ENCODE measurements around the gene SEMA6B. TPM values are rescaled to one million over a fixed set of nuclear protein-coding genes. Genes with fewer than 3 reads are reported as not detected.
"Not testable (repeated sequence)": the region's sequence is repeated elsewhere in the genome, so short reads cannot be mapped to it uniquely, and the experiment has no call there.

The SEMA6B gene
- total and polyA plus RNA-seq, 7 experiments from 2014 or later, result 0.22 to 2.4 (median 2.1) TPM; not detected in 2

- Mint-ChIP-seq H3K9me3 (peaks cover 0 to 6% (median 0%) of the 10 kb centered on the region in 11 donors), H3K27ac (no peak overlapping the region), H3K36me3 (peaks cover 0 to 4% (median 0%) of the 10 kb centered on the region in 5 donors), H3K4me1 (peaks cover 0 to 10% (median 6%) of the 10 kb centered on the region in 7 donors), H3K4me3 (no peak overlapping the region), H3K27me3 (peaks cover 0 to 19% (median 4%) of the 10 kb centered on the region in 5 donors)
- ATAC-seq, result no peak
- H3K36me3 ChIP-seq (ENCODE audit: control insufficient read depth in 2 of 3, insufficient read depth in 3 of 3, low read length in 3 of 3), result no peaks in the 10 kb centered on the region
- no peak for DNase-seq
- H3K4me1 ChIP-seq (ENCODE audit: control insufficient read depth in 2 of 2, insufficient read depth in 2 of 2, low read length in 2 of 2), result no peaks in the 10 kb centered on the region
- no peak overlapping the region for H3K27ac ChIP-seq (ENCODE audit: low read depth, low read length)
- peaks cover 0 to 4% (median 0%) of the 10 kb centered on the region in 3 experiments for H3K9me3 ChIP-seq (ENCODE audit: control insufficient read depth in 2 of 3, low read length in 3 of 3)
- POLR2A ChIA-PET, result no interaction called here
- intact Hi-C loops (cut with micrococcal nuclease), result no loop called here
- H3K27me3 ChIP-seq (ENCODE audit: control insufficient read depth in 2 of 2, insufficient read depth in 2 of 2, low read length in 2 of 2), result no peaks in the 10 kb centered on the region
- H3K4me3 ChIP-seq (ENCODE audit: low read length), result no peak overlapping the region
- CTCF ChIA-PET, result no interaction called here
These were observed 16.3 kb downstream of the SEMA6B start for GRCh38 chr19:4542896-4543841.

GRCh38 chr19:4541806-4542145 is 17.7 kb downstream of the SEMA6B start:
- Mint-ChIP-seq H3K27me3 (peaks cover 0 to 24% (median 7%) of the 10 kb centered on the region in 5 donors), H3K4me1 (peaks cover 0 to 10% (median 6%) of the 10 kb centered on the region in 7 donors)
- H3K36me3 Mint-ChIP-seq; H3K27me3 ChIP-seq (ENCODE audit: control insufficient read depth in 2 of 2, insufficient read depth in 2 of 2, low read length in 2 of 2); H3K27ac Mint-ChIP-seq; H3K4me3 ChIP-seq (ENCODE audit: low read length); intact Hi-C loops (cut with micrococcal nuclease); POLR2A ChIA-PET; ATAC-seq; H3K9me3 Mint-ChIP-seq; H3K9me3 ChIP-seq (ENCODE audit: control insufficient read depth in 2 of 3, low read length in 3 of 3); H3K4me1 ChIP-seq (ENCODE audit: control insufficient read depth in 2 of 2, insufficient read depth in 2 of 2, low read length in 2 of 2); DNase-seq; H3K4me3 Mint-ChIP-seq; H3K27ac ChIP-seq (ENCODE audit: low read depth, low read length); H3K36me3 ChIP-seq (ENCODE audit: control insufficient read depth in 2 of 3, insufficient read depth in 3 of 3, low read length in 3 of 3): not testable (repeated sequence)
- CTCF ChIA-PET, result interaction anchor here (0.6 to 0.7 kb wide), 3 partner anchors 99 to 971 kb away, joined by 4 to 6 read pairs (median 5); no protein-coding TSS in a partner anchor

GRCh38 chr19:4541114-4541805 is 18.2 kb downstream of the SEMA6B start:
- H3K36me3 ChIP-seq (ENCODE audit: control insufficient read depth in 2 of 3, insufficient read depth in 3 of 3, low read length in 3 of 3), result no peaks in the 10 kb centered on the region
- DNase-seq (no peak), ATAC-seq (peak; percentile 49)
- intact Hi-C loops (cut with micrococcal nuclease), result no loop called here
- ChIA-PET CTCF (interaction anchor here (0.6 to 0.8 kb wide), 4 partner anchors 16 to 105 kb away, joined by 4 to 7 read pairs (median 6); no protein-coding TSS in a partner anchor), POLR2A (no interaction called here)
- Mint-ChIP-seq H3K36me3 (peaks cover 0 to 4% (median 0%) of the 10 kb centered on the region in 5 donors), H3K27ac (peak overlapping the region in 1 of 9 donors; percentile 71), H3K9me3 (peaks cover 0 to 6% (median 0%) of the 10 kb centered on the region in 11 donors), H3K27me3 (peaks cover 0 to 24% (median 7%) of the 10 kb centered on the region in 5 donors), H3K4me1 (peaks cover 0 to 10% (median 6%) of the 10 kb centered on the region in 7 donors), H3K4me3 (no peak overlapping the region)
- no peaks in the 10 kb centered on the region for H3K4me1 ChIP-seq (ENCODE audit: control insufficient read depth in 2 of 2, insufficient read depth in 2 of 2, low read length in 2 of 2)
- H3K27ac ChIP-seq (ENCODE audit: low read depth, low read length), result no peak overlapping the region
- H3K4me3 ChIP-seq (ENCODE audit: low read length), result no peak overlapping the region
- peaks cover 0 to 4% of the 10 kb centered on the region in 2 donors for H3K27me3 ChIP-seq (ENCODE audit: control insufficient read depth in 2 of 2, insufficient read depth in 2 of 2, low read length in 2 of 2)
- H3K9me3 ChIP-seq (ENCODE audit: control insufficient read depth in 2 of 3, low read length in 3 of 3), result peaks cover 0 to 4% (median 0%) of the 10 kb centered on the region in 3 experiments

- peaks cover 0 to 4% (median 0%) of the 10 kb centered on the region in 3 experiments for H3K9me3 ChIP-seq (ENCODE audit: control insufficient read depth in 2 of 3, low read length in 3 of 3)
- H3K36me3 ChIP-seq (ENCODE audit: control insufficient read depth in 2 of 3, insufficient read depth in 3 of 3, low read length in 3 of 3), result no peaks in the 10 kb centered on the region
- no peak within 1 kb of the TSS for H3K4me3 ChIP-seq (ENCODE audit: low read length)
- peak within 1 kb of the TSS in 2 of 9 donors; percentile 71 to 75 for H3K27ac Mint-ChIP-seq
- peaks cover 0 to 4% of the 10 kb centered on the region in 2 donors for H3K27me3 ChIP-seq (ENCODE audit: control insufficient read depth in 2 of 2, insufficient read depth in 2 of 2, low read length in 2 of 2)
- ChIA-PET POLR2A (no interaction called here), CTCF (interaction anchor here (0.8 kb wide), 1 partner anchor 15 kb away, joined by 7 read pairs; no protein-coding TSS in a partner anchor)
- peak; percentile 79 for ATAC-seq
- intact Hi-C loops (cut with micrococcal nuclease), result no loop called here
- H3K36me3 Mint-ChIP-seq, result peaks cover 0 to 4% (median 0%) of the 10 kb centered on the region in 5 donors
- peak within 1 kb of the TSS in 3 of 10 donors; percentile 35 to 47 (median 44) for H3K4me3 Mint-ChIP-seq
- DNase-seq, result no peak
- no peak within 1 kb of the TSS for H3K27ac ChIP-seq (ENCODE audit: low read depth, low read length)
- peaks cover 0 to 6% (median 0%) of the 10 kb centered on the region in 11 donors for H3K9me3 Mint-ChIP-seq
- peaks cover 0 to 16% (median 10%) of the 10 kb centered on the region in 7 donors for H3K4me1 Mint-ChIP-seq
- H3K4me1 ChIP-seq (ENCODE audit: control insufficient read depth in 2 of 2, insufficient read depth in 2 of 2, low read length in 2 of 2), result no peaks in the 10 kb centered on the region
- peaks cover 7 to 32% (median 10%) of the 10 kb centered on the region in 5 donors for H3K27me3 Mint-ChIP-seq
These were observed 19.5 kb downstream of the SEMA6B start, which contains the start of gene LRG1 for GRCh38 chr19:4539693-4540581. Gene LRG1, minus strand, starts transcription at chr19:4540036. Its CDS starts 23 bp downstream, at chr19:4540013.

GRCh38 chr19:4539169-4539692 is 20.3 kb downstream of the SEMA6B start:
- H3K27me3 Mint-ChIP-seq, result peaks cover 7 to 32% (median 11%) of the 10 kb centered on the region in 5 donors
- Histone ChIP-seq H3K4me3 (ENCODE audit: low read length) (no peak overlapping the region), H3K36me3 (ENCODE audit: control insufficient read depth in 2 of 3, insufficient read depth in 3 of 3, low read length in 3 of 3) (no peaks in the 10 kb centered on the region), H3K27ac (ENCODE audit: low read depth, low read length) (no peak overlapping the region), H3K27me3 (ENCODE audit: control insufficient read depth in 2 of 2, insufficient read depth in 2 of 2, low read length in 2 of 2) (peaks cover 0 to 4% of the 10 kb centered on the region in 2 donors), H3K4me1 (ENCODE audit: control insufficient read depth in 2 of 2, insufficient read depth in 2 of 2, low read length in 2 of 2) (no peaks in the 10 kb centered on the region), H3K9me3 (ENCODE audit: control insufficient read depth in 2 of 3, low read length in 3 of 3) (peaks cover 0 to 4% (median 0%) of the 10 kb centered on the region in 3 experiments)
- DNase-seq (no peak), ATAC-seq (no peak)
- H3K9me3 Mint-ChIP-seq, result peaks cover 0 to 4% (median 0%) of the 10 kb centered on the region in 11 donors
- no peak overlapping the region for H3K27ac Mint-ChIP-seq
- CTCF ChIA-PET, result no interaction called here
- intact Hi-C loops (cut with micrococcal nuclease), result no loop called here
- peaks cover 0 to 4% (median 0%) of the 10 kb centered on the region in 5 donors for H3K36me3 Mint-ChIP-seq
- no peak overlapping the region for H3K4me3 Mint-ChIP-seq
- H3K4me1 Mint-ChIP-seq, result peaks cover 0 to 16% (median 10%) of the 10 kb centered on the region in 7 donors
- POLR2A ChIA-PET, result no interaction called here

All from naive thymus-derived CD4-positive, alpha-beta T cell (primary cell).